IMR-90 (cell line): Measurements from ENCODE around the gene PSENEN. TPM values are rescaled to one million over a fixed set of nuclear protein-coding genes. Genes with fewer than 3 reads are reported as not detected.

Experiments
- ATAC-seq: fragments of 200-7000 bp; cut with Tn5 transposase; 2 replicates; pipeline ENCODE4 v1.9.1; 2020; ENCODE audit warnings: low read depth, mild to moderate bottlenecking, moderate library complexity
- BruUV-seq: library from RNA; stranded (reverse); fragments of 400-500 nt; replicated peaks from 2 replicates; lab custom pipeline; 2021; lab: Mats Ljungman, UMichigan
- CTCF ChIA-PET: fragments of 300-600 bp; formaldehyde crosslinking; extraction: SDS; loops from one replicate; lab custom pipeline; 2021; ENCODE audit warnings: antibody characterized with exemption; lab: Yijun Ruan, JAX
- POLR2A ChIA-PET: fragments of 300-600 bp; sonication (Branson Sonifier 250); formaldehyde crosslinking; loops from one replicate; lab custom pipeline; 2022; ENCODE audit warnings: antibody characterized with exemption; ENCODE audit not compliant: unreplicated experiment; lab: Charles Lee
- DNase-seq: peaks from one replicate; pipeline ENCODE4 v3.0.0; 2013
- H2AFZ ChIP-seq: replicated peaks from 2 replicates; pipeline ENCODE3; 2013; ENCODE audit warnings: low read length, mild to moderate bottlenecking; ENCODE audit not compliant: poor library complexity
- H2AK5ac ChIP-seq: 2 replicates; pipeline ENCODE4 v1.6.1; 2013; ENCODE audit warnings: low read depth, low read length, inconsistent platforms
- H2AK9ac ChIP-seq: replicated peaks from 2 replicates; pipeline ENCODE3; 2013; ENCODE audit warnings: mild to moderate bottlenecking, low read depth, low read length, moderate library complexity; ENCODE audit not compliant: poor library complexity
- H2BK120ac ChIP-seq: 2 replicates; pipeline ENCODE4 v1.6.1; 2013; ENCODE audit warnings: low read depth, low read length, inconsistent platforms
- H2BK15ac ChIP-seq: 3 replicates; pipeline ENCODE4 v1.6.1; 2013; ENCODE audit warnings: low read depth, low read length, inconsistent platforms
- H2BK20ac ChIP-seq: 2 replicates; pipeline ENCODE4 v1.6.1; 2013; ENCODE audit warnings: low read depth, mild to moderate bottlenecking, inconsistent platforms, low read length, moderate library complexity
- H2BK5ac ChIP-seq: 2 replicates; pipeline ENCODE4 v1.6.1; 2013; ENCODE audit warnings: mild to moderate bottlenecking, low read depth, low read length, inconsistent platforms; ENCODE audit not compliant: poor library complexity, severe bottlenecking
- H3K14ac ChIP-seq: replicated peaks from 2 replicates; pipeline ENCODE4 v1.6.1; 2013; ENCODE audit warnings: low read depth, low read length, inconsistent platforms
- H3K18ac ChIP-seq: 2 replicates; pipeline ENCODE4 v1.6.1; 2013; ENCODE audit warnings: low read depth, low read length, control low read depth
- H3K23ac ChIP-seq: 2 replicates; pipeline ENCODE4 v1.6.1; 2013; ENCODE audit warnings: low read depth, low read length, inconsistent platforms
- H3K27ac ChIP-seq: 2 replicates; pipeline ENCODE4 v1.5.1; 2013; ENCODE audit warnings: mild to moderate bottlenecking, control low read depth, low read length; ENCODE audit not compliant: insufficient read depth
- H3K27me3 ChIP-seq: 2 replicates; pipeline ENCODE4 v1.6.1; 2013; ENCODE audit warnings: low read length; ENCODE audit not compliant: control insufficient read depth, insufficient read depth
- H3K36me3 ChIP-seq: 2 replicates; pipeline ENCODE4 v1.6.1; 2013; ENCODE audit warnings: low read length, mixed read lengths; ENCODE audit not compliant: control insufficient read depth, insufficient read depth
- H3K4ac ChIP-seq: 2 replicates; pipeline ENCODE4 v1.6.1; 2013; ENCODE audit warnings: low read depth, low read length, inconsistent platforms
- H3K4me1 ChIP-seq: 2 replicates; pipeline ENCODE4 v1.6.1; 2013; ENCODE audit warnings: low read length, mixed read lengths; ENCODE audit not compliant: control insufficient read depth, insufficient read depth
- H3K4me2 ChIP-seq: 2 replicates; pipeline ENCODE4 v1.6.1; 2013; ENCODE audit warnings: low read depth, mild to moderate bottlenecking, control low read depth, low read length, moderate library complexity
- H3K4me3 ChIP-seq: 2 replicates; pipeline ENCODE4 v1.5.1; 2013; ENCODE audit warnings: low read depth, mild to moderate bottlenecking, control low read depth, low read length, moderate library complexity; ENCODE audit not compliant: insufficient read depth
- H3K56ac ChIP-seq: 2 replicates; pipeline ENCODE4 v1.6.1; 2013; ENCODE audit warnings: low read length, inconsistent platforms; ENCODE audit not compliant: insufficient read depth; ENCODE audit errors: extremely low read depth
- H3K79me1 ChIP-seq, 2 experiments: 2 replicates each; pipeline ENCODE4 v1.6.1; 2013; ENCODE audit warnings: low read length in 2 of 2, inconsistent platforms in 1 of 2, low read depth in 1 of 2
- H3K9ac ChIP-seq: 2 replicates; pipeline ENCODE4 v1.6.1; 2013; ENCODE audit warnings: low read depth, low read length, control low read depth
- H3K9me1 ChIP-seq: 2 replicates; pipeline ENCODE4 v1.6.1; 2013; ENCODE audit warnings: low read length, inconsistent platforms; ENCODE audit not compliant: insufficient read depth
- H3K9me3 ChIP-seq: 2 replicates; pipeline ENCODE4 v1.6.1; 2013; ENCODE audit warnings: low read length; ENCODE audit not compliant: control insufficient read depth, insufficient read depth
- H4K20me1 ChIP-seq: 2 replicates; pipeline ENCODE4 v1.6.1; 2013; ENCODE audit warnings: low read length, inconsistent platforms; ENCODE audit not compliant: insufficient read depth
- H4K5ac ChIP-seq: 2 replicates; pipeline ENCODE4 v1.6.1; 2013; ENCODE audit warnings: mild to moderate bottlenecking, low read depth, low read length, control low read depth
- H4K8ac ChIP-seq, 2 experiments: 2 replicates each; pipeline ENCODE4 v1.6.1; 2013; ENCODE audit warnings: low read depth in 2 of 2, low read length in 2 of 2, control low read depth in 1 of 2, inconsistent platforms in 1 of 2
- H4K91ac ChIP-seq: 2 replicates; pipeline ENCODE4 v1.6.1; 2013; ENCODE audit warnings: low read depth, low read length, inconsistent platforms; ENCODE audit not compliant: insufficient read depth
- CEBPB ChIP-seq: IDR thresholded peaks from 2 replicates; pipeline ENCODE4 v1.6.1; 2012; ENCODE audit warnings: low read depth, low read length, improper control_type of control experiment
- CHD1 ChIP-seq: IDR thresholded peaks from 2 replicates; pipeline ENCODE4 v1.6.1; 2012; ENCODE audit warnings: low read depth, low read length, improper control_type of control experiment
- FOS ChIP-seq: fragments of 150-350 bp; IDR thresholded peaks from 2 replicates; pipeline ENCODE4 v1.6.1; 2016; ENCODE audit warnings: low read depth, low read length
- MAFK ChIP-seq: IDR thresholded peaks from 2 replicates; pipeline ENCODE4 v1.6.1; 2012; ENCODE audit warnings: low read depth, low read length, improper control_type of control experiment
- MAZ ChIP-seq: IDR thresholded peaks from 2 replicates; pipeline ENCODE4 v1.6.1; 2012; ENCODE audit warnings: low read depth, mild to moderate bottlenecking, low read length, improper control_type of control experiment, moderate library complexity, borderline replicate concordance
- MXI1 ChIP-seq: IDR thresholded peaks from 2 replicates; pipeline ENCODE4 v1.6.1; 2012; ENCODE audit warnings: low read depth, mild to moderate bottlenecking, low read length, moderate library complexity, borderline replicate concordance
- NFE2L2 ChIP-seq: fragments of 150-350 bp; IDR thresholded peaks from 2 replicates; pipeline ENCODE4 v1.6.1; 2016; ENCODE audit warnings: low read depth, mild to moderate bottlenecking, low read length
- RAD21 ChIP-seq: IDR thresholded peaks from 2 replicates; pipeline ENCODE4 v1.6.1; 2012; ENCODE audit warnings: low read length, improper control_type of control experiment
- RCOR1 ChIP-seq: IDR thresholded peaks from 2 replicates; pipeline ENCODE4 v1.6.1; 2012; ENCODE audit warnings: mild to moderate bottlenecking, low read length, improper control_type of control experiment; ENCODE audit not compliant: insufficient replicate concordance
- RFX5 ChIP-seq: IDR thresholded peaks from 2 replicates; pipeline ENCODE4 v1.8.0; 2012; ENCODE audit warnings: low read depth, mild to moderate bottlenecking, low read length, moderate library complexity
- SMC3 ChIP-seq: fragments of 150-350 bp; IDR thresholded peaks from 2 replicates; pipeline ENCODE4 v1.6.1; 2016; ENCODE audit warnings: low read depth, mild to moderate bottlenecking, antibody characterized with exemption, low read length, moderate library complexity
- WGBS, 2 experiments: methylation state at CpG; one replicate each; pipeline versions ENCODE4 v1.1.5 to v1.1.7; 2013; ENCODE audit warnings: missing lambda C conversion rate in 2 of 2; ENCODE audit not compliant: insufficient read length in 1 of 2; ENCODE audit errors: extremely low coverage in 2 of 2; 5-methylcytosine and 5-hydroxymethylcytosine counted together
- dilution Hi-C: fragments of 300-500 bp; cut with HindIII; formaldehyde crosslinking; loops from one replicate; pipeline ENCODE4 v1.14.3; 2018; ENCODE audit warnings: low sequenced_read_pairs; ENCODE audit not compliant: unreplicated experiment
- in situ Hi-C: fragments of 300-500 bp; cut with MboI; formaldehyde crosslinking; loops from 3 replicates; pipeline ENCODE4 v1.14.3; 2019; ENCODE audit warnings: low sequenced_read_pairs, inconsistent platforms, mixed read lengths
- intact Hi-C: fragments of 100-400 bp; cut with micrococcal nuclease; formaldehyde crosslinking; loops from 2 replicates; pipeline ENCODE4 v1.10.0; 2022
- polyA plus RNA-seq, 3 experiments: library from polyadenylated mRNA; depleted of rRNA; stranded (reverse); fragments of >200 nt; gene quantifications; 2 replicates each; pipeline ENCODE4 v1.2.3, GENCODE V29; 2012; ENCODE audit warnings: low replicate concordance in 1 of 3
- total RNA-seq: library from RNA; depleted of rRNA; stranded (reverse); fragments of >200 nt; gene quantifications from 2 replicates; pipeline ENCODE4 v1.2.3, GENCODE V29; 2012
- TF ChIP-seq, protein P1 (sequence below): conservative IDR thresholded peaks from 2 replicates; pipeline ENCODE4 v1.5.1; 2012; ENCODE audit warnings: mild to moderate bottlenecking, low read depth, low read length, improper control_type of control experiment
- TF ChIP-seq, protein P2 (sequence below): fragments of 150-350 bp; IDR thresholded peaks from 2 replicates; pipeline ENCODE4 v1.6.1; 2016; ENCODE audit warnings: low read depth, mild to moderate bottlenecking, low read length, moderate library complexity, borderline replicate concordance

The PSENEN gene
- total and polyA plus RNA-seq, 2 of the 4 experiments (the other 2 are of a cell fraction) = 9.0 to 47.0 TPM

DNA sequence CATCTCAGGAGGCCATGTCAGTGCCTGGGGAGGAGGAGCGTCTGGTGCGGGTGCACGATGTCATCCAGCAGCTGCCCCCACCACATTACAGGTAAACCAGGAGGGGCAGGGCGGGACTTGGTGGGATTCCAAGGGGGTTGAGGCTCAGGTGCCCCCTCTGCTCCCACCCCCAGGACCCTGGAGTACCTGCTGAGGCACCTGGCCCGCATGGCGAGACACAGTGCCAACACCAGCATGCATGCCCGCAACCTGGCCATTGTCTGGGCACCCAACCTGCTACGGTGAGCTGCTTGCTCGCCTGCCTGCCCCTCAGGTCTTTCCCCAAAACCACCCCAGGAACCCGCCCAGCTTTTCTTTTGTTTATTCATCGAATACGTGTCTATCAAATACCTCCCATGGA, 37.1 kb downstream of the PSENEN start:
- Histone ChIP-seq H4K5ac (no peak overlapping the region), H3K18ac (no peak overlapping the region), H3K23ac (no peak overlapping the region), H4K91ac (no peak overlapping the region), H3K9ac (no peak overlapping the region), H3K56ac (no peak overlapping the region), H3K14ac (no peak overlapping the region), H2BK15ac (no peak overlapping the region), H2AK9ac (no peak overlapping the region), H4K20me1 (no peaks in the 10 kb centered on the region), H2AFZ (no peak overlapping the region), H2BK120ac (no peak overlapping the region), H3K79me1 (no peaks in the 10 kb centered on the region), H2AK5ac (no peak overlapping the region), H3K27ac (no peak overlapping the region), H3K4me2 (no peak overlapping the region), H3K9me1 (no peaks in the 10 kb centered on the region), H2BK20ac (no peak overlapping the region), H3K36me3 (peaks cover 16% of the 10 kb centered on the region), H3K4ac (no peak overlapping the region), H3K27me3 (no peaks in the 10 kb centered on the region), H3K9me3 (no peaks in the 10 kb centered on the region), H2BK5ac (no peak overlapping the region), H3K4me3 (no peak overlapping the region), H3K4me1 (no peaks in the 10 kb centered on the region), H4K8ac (no peak overlapping the region)
- TF ChIP-seq MAZ (no peak), FOS (no peak), CHD1 (no peak), RCOR1 (no peak), MAFK (no peak), SMC3 (no peak), NFE2L2 (no peak), RFX5 (no peak), CEBPB (no peak), MXI1 (no peak), RAD21 (no peak)
- TF ChIP-seq, protein P1, sequence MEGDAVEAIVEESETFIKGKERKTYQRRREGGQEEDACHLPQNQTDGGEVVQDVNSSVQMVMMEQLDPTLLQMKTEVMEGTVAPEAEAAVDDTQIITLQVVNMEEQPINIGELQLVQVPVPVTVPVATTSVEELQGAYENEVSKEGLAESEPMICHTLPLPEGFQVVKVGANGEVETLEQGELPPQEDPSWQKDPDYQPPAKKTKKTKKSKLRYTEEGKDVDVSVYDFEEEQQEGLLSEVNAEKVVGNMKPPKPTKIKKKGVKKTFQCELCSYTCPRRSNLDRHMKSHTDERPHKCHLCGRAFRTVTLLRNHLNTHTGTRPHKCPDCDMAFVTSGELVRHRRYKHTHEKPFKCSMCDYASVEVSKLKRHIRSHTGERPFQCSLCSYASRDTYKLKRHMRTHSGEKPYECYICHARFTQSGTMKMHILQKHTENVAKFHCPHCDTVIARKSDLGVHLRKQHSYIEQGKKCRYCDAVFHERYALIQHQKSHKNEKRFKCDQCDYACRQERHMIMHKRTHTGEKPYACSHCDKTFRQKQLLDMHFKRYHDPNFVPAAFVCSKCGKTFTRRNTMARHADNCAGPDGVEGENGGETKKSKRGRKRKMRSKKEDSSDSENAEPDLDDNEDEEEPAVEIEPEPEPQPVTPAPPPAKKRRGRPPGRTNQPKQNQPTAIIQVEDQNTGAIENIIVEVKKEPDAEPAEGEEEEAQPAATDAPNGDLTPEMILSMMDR = no peak
- TF ChIP-seq, protein P2, sequence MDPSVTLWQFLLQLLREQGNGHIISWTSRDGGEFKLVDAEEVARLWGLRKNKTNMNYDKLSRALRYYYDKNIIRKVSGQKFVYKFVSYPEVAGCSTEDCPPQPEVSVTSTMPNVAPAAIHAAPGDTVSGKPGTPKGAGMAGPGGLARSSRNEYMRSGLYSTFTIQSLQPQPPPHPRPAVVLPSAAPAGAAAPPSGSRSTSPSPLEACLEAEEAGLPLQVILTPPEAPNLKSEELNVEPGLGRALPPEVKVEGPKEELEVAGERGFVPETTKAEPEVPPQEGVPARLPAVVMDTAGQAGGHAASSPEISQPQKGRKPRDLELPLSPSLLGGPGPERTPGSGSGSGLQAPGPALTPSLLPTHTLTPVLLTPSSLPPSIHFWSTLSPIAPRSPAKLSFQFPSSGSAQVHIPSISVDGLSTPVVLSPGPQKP = no peak
- DNase-seq = no peak
- ATAC-seq = no peak
- ChIA-PET POLR2A (no interaction called here), CTCF (no interaction called here)
- in situ Hi-C loops (no loop called here), dilution Hi-C loops (no loop called here), intact Hi-C loops (no loop called here)
- WGBS, 2 experiments = 95% methylated on average over 8 of the region's 12 CpGs; no CpG with 5 or more reads in 1 of the 2 experiments
- BruUV-seq = no TSS peak
